HCEC 1CT (cell line): ENCODE results near the gene C19orf12.
"Not testable (repeated sequence)": the region's sequence is repeated elsewhere in the genome, so short reads cannot be mapped to it uniquely, and the experiment has no call there.

Source experiments
- DNase-seq: peaks from one replicate; pipeline ENCODE4 v3.0.0-alpha.2; 2017

The C19orf12 gene

DNA sequence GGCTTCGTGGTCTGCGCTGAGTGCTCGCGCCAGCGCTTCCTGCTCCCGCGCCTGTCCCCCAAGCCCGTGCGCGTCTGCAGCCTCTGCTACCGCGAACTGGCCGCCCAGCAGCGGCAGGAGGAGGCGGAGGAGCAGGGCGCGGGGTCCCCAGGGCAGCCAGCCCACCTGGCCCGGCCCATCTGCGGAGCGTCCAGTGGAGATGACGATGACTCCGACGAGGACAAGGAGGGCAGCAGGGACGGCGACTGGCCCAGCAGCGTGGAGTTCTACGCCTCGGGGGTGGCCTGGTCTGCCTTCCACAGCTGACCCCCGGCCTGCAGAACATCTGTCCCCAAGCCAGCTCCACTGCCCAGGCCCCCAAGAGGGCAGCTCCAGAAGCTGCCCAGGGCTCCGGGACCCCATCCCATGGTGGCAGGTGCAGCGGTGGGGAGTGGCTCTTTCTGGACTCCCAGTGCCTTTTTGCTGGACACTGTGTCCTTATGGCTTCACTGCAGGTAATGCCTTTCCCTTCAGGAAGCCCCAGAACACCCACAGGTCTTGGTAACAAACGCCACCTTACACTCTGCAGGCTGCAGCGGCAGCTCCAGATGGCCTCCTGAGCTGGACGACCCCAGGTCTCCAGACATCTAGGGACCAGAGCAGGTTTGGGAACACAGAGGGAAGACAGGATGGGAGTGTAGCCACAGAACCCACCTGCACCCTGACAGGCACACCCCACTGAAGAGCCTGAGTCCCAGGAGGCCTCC is 40.5 kb downstream of the C19orf12 start:
- DNase-seq: no peak

DNA sequence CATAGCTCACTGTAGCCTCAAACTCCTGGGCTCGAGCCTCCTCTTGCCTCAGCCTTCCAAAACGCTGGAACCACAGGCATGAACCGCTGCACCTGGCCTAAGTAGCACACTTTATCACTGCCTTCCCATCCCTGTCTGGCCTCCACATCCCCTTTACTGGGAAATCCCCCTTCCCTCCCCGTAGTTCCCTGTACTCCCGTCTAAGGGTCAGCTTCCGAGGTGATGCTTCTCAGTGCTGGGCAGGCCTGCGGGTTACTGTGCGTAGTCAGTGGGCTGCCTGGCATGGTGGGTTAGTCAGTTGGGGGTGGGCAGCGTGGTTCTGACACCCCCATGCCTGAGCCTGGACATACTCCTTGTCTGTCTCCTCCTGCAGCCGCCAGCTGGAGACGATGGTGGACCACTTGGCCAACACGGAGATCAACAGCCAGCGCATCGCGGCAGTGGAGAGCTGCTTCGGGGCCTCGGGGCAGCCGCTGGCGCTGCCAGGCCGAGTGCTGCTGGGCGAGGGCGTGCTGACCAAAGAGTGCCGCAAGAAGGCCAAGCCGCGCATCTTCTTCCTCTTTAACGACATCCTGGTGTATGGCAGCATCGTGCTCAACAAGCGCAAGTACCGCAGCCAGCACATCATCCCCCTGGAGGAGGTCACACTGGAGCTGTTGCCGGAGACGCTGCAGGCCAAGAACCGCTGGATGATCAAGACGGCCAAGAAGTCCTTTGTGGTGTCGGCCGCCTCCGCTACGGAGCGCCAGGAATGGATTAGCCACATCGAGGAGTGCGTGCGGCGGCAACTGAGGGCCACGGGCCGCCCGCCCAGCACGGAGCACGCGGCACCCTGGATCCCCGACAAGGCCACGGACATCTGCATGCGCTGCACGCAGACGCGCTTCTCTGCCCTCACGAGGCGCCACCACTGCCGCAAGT is 41.4 kb downstream of the C19orf12 start:
- DNase-seq: no peak

DNA sequence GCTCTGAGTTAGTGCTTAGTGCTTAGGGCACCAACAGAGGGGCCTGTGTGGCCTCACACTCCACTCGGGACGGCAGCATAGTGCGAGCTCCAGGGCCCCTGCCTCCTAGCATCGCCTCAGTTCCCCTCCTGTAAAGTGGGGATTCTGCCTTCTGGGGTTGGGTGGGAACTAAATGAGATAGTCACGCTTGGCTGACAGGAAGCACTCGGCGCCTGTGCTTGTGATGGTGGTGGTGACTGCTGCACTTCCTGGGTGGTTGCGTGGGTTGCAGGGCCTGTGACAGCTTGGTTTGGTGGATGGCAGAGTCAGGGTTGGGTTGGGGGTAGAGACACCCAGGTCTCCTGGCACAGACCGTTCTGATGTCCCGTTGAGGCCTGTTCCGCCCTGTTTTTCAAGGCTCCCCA is 42.1 kb downstream of the C19orf12 start:
- DNase-seq: no peak

DNA sequence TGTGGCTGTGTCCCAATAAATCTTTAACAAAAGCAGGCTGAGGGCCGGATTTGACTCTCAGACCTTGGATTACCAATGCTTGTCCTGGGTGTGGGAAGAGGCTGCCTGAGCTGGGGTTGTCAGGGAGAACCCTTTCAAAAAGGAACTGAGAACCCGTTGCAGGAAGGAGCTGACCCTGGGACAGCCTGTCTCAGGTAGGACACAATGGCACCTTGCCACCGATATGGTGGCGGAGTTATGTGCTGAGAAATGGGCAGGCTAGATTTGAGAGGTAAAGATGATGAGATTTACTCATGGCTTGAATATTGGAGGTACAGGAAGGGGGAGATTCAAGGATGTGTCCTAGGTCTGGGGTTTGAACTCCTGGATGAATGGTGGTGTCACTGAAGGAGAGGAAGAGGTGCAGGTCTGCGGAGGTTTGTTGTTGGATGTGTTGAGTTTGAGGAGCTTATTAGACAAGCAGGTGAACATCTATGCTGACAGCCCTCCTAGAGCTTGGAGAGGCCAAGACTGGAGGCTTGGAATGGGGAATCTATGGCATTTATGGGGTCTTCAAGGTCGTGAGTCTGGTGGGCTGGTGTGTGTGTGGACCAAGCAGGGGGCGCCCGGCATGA is 42.6 kb downstream of the C19orf12 start:
- DNase-seq: no peak

DNA sequence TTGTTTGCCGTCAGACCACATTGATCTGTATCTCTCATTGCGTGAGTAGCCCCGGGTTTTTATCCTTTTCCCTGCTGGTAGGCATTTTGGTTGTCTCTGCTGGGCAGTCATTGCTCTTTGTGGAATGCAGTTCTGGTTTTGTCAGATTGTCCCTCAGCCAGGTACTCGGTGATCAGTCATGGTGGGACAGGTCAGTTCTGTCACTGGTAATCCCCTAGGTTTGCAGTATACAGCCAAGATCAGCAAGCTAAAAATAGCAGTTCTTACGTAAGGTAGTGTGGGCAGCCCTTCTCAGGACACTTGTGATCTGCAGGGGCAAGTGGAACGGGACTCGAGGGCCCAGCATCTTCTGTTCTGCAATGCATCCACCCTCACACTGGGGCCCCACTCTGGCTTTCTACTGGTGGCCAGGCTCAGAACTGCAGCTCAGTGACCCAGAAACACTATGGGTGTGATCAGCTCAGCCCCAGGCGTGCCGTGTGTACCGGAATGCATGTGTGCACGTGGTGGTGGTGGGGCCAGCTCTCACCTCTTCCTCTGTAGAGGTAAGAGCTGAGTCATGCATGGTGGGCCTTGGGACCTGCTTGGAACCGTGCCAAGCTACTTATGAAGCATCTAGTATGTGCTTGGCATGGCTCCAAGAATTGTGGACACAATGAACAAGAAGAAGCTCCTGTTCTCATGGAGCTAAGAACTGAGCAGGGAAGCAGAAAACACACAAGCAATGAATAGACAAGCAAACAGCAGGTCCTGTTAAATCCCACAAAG is 43.5 kb downstream of the C19orf12 start:
- no peak for DNase-seq

DNA sequence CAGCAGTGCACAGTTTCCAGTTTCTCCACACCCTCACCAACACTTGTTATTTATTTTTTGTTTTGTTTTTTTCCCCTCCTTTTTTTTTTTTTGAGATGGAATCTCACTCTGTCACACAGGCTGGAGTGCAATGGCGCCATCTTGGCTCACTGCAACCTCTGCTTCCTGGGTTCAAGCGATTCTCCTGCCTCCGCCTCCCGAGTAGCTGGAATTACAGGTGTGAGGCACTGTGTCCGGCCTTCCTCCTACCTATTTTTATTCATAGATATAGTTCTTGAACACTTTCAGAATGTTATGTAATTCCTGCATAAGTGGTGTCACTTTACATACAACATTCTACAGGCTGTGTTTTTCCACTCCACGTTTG is 44.1 kb downstream of the C19orf12 start:
- not testable (repeated sequence) for DNase-seq

DNA sequence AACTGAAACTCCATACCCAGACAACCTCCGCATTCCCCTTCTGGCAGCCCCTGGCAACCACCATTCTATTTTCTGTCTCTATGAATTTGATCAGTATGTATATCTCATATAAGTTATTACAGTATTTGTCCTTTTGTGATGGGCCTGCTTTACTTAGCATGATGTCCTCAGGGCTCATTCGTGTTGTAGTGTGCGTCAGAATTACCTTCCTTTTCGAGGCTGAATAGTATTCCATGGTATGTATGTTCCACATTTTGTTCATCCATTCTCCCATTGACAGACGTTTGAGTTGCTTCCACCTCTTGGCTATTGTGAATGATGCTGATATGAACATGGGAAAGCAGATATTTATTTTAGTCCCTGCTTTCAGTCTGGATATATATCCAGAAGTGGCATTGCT is 44.8 kb downstream of the C19orf12 start:
- no peak for DNase-seq

DNA sequence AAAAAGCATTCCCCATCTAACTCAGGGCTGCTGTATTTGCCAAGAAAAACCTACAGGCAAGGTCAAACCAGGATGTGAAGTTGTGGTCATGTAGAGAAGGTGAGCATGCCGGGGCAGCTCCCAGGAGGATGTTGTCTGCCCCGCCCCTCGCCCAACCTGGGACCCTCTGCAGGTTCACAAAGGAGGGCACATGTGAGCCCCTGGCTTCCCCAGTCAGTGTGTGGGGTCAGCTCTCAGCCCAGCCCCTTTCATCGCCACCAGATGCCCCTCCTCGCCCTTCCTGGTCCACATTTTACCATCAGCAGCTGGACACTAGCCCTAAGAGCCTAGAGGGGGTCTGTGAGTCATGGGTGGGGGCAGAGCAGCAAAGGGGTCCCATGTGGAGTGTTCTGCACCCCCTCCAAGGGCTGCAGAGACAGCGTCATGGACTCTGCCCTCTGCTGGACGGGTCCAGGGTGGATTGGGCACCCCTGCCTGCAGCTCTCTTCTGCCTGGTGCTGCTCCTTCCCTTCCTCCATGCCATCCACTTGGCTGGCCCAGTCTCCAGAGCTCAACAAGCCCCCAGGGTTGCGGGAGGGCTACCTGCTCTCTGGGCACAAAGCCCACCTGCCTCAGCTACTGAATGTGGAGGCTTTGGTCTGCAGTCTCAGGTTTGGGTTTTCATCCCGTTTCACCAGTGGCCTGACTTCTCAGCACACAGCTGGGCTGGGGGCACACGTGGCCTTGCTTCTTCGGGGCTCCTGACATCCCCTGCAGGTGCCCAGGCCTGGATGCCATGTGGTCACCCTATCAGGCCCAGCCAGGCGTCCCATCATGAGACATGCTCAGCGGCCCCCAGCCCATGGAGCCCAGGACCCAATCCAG is 46.1 kb downstream of the C19orf12 start:
- DNase-seq: no peak

DNA sequence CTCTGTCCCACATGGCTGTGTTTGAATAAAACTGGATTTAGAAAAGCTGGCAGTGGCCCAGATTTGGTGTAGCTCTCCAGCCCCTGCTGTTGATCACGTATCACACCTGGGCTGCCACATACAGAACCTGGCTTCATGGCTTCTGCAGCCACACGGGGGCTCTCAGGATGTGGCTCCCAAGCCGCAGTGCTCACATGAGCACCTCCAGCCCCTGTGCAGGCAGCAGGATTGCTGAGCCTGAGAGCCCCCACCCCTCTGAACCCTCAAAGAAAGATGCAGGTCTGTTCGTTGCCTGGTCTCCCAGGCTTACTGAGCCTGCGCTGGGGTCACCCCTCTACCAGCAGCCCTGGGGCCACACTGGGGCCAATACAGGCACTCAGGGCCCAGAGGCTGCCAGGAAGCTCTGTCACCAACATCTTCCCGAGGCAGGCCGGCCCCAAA is 47.1 kb downstream of the C19orf12 start:
- DNase-seq: no peak

DNA sequence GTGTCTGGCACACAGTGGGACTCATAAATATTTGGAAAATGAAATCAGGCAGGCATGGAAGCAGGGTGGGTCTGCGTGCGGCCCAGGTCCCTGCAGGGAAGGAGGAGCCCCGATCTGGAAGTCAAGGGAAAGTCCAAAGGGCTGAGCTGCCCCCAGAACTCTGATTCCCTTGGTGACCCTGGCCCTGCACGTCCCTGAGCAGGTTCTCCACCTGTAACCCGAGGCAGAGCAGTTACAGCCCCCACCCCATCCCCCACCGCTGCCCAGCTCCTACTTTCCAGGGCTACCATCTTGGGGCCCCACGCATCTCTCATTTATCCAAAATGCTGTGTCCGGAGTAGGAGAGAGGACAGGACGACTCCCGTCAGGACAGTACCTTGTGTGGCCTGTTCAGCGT is 47.7 kb downstream of the C19orf12 start:
- no peak for DNase-seq

DNA sequence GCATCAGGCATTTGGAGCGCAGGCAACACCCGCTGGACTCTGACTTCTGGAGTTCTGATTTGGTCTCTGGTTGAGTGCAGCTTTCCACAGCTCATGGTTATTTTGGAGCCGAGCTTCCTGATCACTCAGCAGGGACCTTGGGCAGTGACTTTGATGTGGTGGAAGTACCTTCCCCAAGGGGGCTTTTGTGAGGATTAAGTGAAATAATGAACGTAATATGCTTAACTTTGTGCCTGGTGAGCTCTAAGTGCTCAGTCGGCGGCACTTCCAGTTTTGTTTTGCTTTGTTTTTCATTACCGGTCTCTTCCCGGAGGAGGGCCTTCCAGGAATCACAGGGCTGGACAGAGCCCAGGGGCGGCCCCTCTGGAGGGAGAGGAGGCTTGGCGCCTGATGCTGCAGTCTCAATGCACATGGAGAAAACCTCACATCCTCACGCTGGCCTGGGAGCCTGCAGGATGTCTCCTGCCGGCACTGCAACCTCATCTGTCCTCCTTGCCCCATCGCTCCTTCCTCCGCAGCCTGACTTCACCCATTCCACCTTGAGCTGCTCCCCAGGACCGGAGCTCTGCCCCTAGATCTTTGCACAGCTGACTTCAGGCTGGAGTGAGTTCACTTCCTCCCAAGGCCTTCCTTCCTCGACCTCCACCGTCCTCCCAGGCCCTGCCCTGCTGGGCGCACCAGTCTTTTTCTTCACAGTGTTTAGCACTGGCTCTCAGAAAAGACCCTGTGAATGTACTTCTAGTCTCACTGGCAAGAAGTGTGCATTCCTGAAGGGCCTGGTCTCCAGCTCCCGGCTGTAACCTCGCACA is 48.3 kb downstream of the C19orf12 start:
- peak; percentile 25 for DNase-seq

DNA sequence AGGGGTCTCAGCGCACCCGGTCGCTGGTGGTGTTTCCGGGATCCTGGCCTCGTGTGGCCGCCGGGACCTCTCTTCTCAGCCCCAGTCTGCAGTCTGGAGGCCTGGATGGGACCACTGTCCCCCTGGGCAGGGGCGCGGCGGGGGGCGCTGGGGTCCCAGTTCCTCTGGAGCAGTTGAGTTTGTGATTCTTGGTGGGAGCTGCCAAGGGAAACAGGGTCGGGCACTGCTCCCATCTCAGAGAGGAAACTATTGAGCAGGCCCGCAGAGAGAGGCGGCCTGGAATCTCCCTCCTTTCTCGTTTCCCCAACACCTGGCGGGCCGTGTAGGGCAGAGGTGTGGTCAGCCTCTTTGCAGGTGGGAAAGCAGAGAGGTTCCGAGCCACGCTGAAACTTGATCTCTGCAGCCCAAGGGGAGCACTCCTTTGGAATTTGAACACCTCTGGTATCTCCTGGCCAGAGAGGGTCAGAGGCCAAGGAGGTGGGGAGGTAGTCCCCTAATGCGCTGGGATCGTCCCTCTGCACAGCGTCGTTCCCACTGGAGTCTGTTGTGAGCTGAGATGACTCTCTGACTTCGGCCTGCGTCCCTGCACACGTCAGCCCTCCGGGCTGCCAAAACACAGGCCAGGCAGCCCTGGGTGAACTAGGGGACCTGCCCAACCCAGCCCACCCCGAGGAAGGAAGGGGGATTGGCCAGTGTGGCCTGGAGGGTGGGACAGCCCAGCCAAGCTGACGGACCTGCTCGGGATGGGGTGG is 49.1 kb downstream of the C19orf12 start:
- peak; percentile 16 for DNase-seq

DNA sequence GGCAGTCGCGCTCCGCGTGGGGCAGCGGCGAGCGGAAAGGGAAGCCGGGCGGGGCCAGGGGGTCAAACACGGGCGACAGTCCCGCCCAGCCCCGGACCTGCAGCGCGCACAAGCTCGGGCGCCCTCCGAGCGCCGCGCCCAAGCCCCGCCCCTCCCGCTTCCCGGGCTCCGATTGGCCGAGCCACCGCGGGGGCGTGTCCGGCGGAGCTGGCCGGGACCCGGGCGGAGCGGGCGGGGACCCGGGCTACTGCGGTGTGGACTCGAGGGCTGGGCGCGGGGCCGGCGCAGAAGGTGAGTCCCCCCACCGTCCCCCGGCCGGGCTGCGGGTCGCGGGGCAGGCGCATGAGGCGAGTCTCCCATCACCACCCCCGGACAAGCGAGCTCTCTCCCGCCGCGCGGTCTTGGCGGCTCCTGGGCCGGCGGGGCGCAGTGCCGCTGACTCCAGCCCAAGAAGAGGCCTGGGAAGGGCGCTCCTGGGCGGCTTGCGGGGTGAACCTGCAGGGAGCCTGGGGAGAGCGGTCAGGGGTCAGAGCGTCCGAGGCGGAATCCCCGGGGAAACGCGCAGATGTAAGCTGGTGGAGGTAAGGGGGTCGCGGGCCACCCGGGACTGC is 49.7 kb downstream of the C19orf12 start, which contains the start of gene PLEKHF1:
Gene PLEKHF1 (plus strand): TSS at position 247 of the 611 bp plus-strand sequence. CDS start 8,379 bp downstream, outside the sequence.
- DNase-seq: peak; percentile 71

DNA sequence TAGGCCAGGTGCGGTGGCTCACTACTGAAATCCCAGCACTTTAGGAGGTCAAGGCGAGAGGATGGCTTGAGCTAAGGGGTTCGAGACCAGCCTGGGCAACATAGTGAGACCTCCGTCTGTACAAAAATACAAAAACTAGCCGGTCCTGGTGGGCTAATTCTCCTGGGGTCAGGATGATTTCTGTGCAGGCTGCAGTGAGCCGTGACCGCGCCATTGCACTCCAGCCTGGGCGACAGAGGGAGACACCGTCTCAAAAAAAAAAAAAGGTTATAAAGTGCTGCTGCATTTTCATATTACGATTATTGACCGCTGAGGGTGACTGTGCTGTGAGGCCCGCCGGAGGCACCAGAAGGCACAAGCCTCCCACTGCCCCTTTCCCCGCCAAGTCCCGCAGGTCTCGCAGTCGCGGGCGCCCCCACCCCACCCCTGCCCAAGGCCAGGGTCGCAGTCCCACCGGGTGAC is 50.3 kb downstream of the C19orf12 start:
- DNase-seq: no peak

DNA sequence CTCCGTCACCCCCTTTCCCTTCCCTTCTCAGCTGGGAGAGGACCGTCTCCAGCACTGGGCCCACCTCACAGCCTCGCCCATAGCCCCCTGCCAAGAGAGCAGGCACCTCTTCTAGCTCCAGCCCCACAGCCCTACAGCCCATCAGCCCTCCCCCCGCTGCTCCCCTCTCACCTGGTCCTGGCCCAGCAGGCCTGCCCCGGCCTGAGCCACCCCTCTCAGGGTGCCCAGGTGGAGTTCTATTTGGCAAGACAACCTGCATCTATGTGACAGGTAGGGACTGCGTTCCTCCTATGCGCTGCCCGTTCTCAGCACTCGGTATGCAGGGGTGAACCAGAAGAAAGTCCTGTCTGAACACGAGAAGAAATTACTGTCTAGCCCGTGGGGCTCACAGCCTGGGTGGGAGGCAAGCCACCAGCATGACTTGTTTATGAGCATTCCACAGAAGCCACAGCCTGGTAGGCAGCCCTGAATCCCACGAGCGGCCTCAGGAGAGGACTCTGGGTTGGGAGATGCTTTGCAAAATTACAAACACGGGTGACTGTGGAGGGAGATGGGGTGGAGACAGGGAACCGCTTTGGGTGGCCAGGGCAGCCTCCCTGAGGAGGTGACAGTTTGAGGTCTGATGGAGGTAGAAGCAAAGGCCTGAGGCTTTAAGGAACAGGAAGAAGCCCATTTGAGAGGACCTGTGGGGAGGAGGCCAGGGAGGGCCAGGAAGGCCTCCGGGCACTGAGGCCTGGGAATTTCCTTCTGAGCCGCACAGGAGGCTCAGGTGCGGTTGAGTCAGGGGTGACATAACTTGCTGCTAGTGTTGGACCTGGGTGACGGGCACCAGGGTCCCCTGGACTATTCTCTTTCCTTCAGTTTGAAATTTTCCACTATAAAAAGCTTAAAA is 51.0 kb downstream of the C19orf12 start:
- no peak for DNase-seq

DNA sequence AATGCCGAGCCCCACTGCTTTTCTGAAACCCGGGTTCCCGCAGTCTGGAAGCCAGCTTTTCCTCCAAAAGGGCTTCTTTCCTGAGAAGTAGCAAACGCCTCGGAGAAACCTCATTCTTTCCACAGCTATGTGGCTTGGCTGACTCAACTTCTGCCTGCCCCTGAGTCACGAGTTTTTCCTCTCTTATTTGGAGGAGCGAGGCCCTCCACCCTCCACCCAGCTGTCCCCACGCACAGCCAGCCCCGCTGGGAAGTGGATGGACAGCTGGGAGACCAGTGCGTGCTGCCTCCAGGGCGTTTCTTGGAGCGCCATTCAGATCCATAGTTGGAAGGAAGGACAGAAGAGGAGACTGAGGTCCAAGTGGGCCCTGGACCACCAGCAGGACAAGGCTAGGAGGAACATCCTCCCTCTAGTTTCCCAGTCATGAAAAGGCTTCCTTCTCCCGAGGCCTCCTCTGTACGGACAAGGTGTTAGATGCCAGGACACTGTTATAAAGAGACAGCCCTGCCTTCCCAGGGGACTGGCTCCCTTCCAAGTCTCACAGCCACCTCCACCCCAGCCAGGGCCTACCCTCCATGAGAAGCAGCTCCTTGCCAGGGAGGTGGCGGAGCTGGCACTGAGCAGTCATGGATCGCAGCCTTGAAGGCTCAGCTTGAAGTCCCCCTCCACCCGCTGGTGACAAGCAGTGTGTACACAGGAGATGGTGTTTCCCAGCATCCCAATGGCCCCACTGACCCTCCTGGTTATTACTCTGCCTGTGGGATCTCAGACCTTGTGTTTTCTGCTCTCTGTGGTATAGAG is 52.3 kb downstream of the C19orf12 start:
- peak; percentile 96 for DNase-seq

DNA sequence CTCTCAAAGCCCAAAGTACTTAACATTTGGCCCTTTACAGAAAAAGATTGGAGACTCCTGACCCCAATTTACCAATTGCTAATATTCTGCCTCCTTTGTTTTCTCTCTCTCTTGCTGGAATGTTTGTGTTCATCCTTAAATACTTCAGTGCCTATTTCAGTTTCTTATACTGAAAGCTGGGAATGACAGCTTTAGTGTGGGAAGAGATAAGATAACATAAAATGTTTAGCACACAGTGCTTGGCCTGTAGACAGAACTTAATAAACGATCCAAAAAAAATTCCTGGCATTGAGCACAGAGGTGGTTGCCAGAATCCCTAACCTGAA is 52.8 kb downstream of the C19orf12 start:
- peak; percentile 28 for DNase-seq

DNA sequence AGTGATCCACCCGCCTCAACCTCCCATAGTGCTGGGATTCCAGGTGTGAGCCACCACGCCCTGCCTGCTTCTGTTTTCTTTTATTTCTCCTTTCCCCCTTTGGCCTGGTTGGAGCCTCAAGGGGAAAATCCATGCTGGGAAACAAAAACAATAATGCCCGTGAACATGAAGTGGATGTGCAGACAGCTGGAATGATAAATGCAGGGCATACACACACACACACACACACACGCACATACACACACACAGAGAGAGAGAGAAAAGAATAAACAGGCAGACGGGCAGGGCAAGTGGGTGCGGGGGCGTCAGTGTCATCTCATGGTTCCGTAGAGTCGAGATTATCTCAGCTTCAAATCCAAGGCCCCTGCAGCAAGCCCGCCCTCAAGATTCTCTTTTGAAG is 54.2 kb downstream of the C19orf12 start:
- DNase-seq: no peak
